Raji (cell line): ENCODE measurements around the gene CELA2A.

Source experiments
- POLR2A ChIP-seq: IDR thresholded peaks from 2 replicates; pipeline ENCODE4 v1.6.1; 2011; ENCODE audit warnings: low read depth, low read length, control low read depth; ENCODE audit not compliant: insufficient read depth

CELA2A gene

GRCh38 chr1:15479654-15480347 is 23.3 kb downstream of the CELA2A start:
- no peak for TF ChIP-seq POLR2A

DNA sequence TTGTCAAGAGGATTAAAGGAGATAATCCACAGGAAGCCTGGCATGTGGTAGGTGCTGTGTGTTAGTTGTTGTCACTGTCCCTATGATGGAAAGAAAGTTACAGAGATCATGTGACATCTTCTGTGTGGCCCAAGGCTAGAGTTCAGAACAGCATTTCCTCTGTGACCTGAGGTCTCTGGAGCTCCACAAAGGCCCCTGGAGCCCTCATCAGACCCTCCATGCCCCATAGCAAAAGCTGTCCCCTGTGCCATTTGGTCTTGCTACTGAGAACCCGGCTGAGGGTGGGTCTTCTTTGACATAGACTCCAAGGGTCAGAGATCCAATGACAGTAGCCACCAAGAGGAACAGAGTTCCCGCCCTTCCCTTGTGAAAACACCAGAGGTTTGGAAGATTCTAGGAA is 27.4 kb downstream of the CELA2A start:
- TF ChIP-seq POLR2A, result no peak

DNA sequence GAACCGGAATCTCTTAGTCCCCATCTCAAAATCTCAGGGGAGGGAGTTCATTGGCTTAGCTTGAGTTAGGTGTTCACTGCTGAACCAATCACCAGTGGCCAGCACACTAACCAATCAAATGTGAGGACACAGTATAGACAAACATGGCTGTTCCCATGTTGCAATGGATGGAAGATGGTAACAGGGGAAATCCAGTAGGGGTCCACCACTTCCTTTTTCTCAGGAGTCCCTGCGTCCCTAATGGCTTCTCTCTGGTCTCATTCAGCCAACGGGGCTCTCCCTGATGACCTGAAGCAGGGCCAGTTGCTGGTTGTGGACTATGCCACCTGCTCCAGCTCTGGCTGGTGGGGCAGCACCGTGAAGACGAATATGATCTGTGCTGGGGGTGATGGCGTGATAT is 29.1 kb downstream of the CELA2A start:
- TF ChIP-seq POLR2A, result no peak

DNA sequence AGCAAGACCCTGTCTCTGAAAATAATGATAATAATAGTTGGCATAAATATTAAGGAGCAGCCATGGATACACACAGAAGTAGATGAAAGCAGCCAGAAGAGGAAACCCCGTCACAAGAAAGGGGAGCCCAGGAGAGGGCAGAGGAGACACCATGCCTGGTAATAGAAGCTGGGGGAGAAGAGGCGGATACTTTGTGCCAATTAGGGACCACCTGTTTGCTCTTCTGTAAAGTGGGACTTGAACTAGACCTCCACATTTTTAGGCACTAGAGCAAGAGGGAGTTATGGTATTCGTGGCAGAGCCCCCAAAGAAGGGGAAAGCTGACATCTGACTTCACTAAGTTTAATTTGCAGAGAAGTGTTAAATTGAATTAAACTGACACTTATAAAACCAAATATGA is 31.8 kb downstream of the CELA2A start:
- no peak for TF ChIP-seq POLR2A

- no peak for TF ChIP-seq POLR2A
Measured at GRCh38 chr1:15489052-15489736, 32.7 kb downstream of the CELA2A start.

GRCh38 chr1:15492596-15492995 is 36.1 kb downstream of the CELA2A start:
- TF ChIP-seq POLR2A, result no peak

GRCh38 chr1:15493869-15494390 is 37.4 kb downstream of the CELA2A start:
- no peak for TF ChIP-seq POLR2A

GRCh38 chr1:15500184-15501178 is 43.9 kb downstream of the CELA2A start:
- TF ChIP-seq POLR2A, result no peak

GRCh38 chr1:15501208-15502032 is 44.9 kb downstream of the CELA2A start:
- TF ChIP-seq POLR2A, result no peak

DNA sequence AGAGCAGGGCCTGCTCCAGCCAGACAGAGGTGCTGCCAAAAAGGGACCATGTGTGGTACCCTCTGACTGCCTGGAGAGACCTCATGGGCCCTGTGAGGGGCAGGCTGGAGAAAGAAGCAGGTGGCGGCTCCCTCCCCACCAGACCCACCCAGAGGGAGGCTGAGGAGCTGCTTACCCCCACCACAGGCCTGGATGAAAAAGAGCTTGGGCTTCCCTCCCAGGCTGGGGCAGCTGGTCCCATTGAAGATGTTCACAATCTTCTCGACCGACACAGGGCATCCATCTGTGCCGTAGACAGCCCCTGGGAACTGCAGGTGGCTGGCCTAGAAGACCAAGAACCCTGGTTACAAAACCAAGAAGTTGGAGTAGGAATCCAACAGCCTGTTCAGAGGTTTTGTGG is 47.9 kb downstream of the CELA2A start:
- no peak for TF ChIP-seq POLR2A

- TF ChIP-seq POLR2A, result no peak
Measured at GRCh38 chr1:15506831-15507230, 50.3 kb downstream of the CELA2A start.

- no peak for TF ChIP-seq POLR2A
Measured at GRCh38 chr1:15507278-15507677, 50.7 kb downstream of the CELA2A start.

DNA sequence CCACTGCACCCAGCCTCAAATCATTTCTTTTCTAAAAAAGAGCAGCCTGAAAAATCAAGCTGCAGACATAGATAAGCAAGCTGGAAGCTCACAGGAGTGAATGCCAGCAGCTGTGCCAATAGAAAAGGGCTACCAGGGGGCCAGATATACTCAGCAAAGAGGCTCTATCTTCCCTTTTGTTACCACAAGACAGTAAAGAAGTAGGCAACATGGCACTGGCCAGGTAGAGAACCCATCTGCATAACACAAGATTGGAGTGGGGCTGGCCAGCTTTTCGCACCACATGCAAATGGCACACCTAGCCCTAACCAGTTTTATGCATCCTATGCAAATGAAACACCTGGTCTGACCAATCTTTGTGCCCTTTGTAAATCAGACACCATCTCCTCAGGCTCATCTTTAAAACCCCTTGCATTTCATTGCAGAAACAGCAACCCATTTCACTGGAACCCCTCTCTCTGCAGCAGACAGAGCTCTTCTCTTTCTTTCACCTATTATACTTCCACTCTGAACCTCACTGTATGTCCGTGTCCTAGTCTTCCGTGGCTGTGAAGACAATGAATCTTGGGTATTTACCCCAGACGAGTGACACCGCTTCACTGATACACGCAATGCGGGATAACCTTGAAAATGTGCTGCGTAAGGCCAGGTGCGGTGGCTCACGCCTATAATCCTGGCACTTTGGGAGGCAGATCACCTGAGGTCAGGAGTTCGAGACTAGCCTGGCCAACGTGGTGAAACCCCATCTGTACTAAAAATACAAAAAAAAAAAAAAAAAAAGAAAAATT is 52.4 kb downstream of the CELA2A start:
- TF ChIP-seq POLR2A, result no peak

DNA sequence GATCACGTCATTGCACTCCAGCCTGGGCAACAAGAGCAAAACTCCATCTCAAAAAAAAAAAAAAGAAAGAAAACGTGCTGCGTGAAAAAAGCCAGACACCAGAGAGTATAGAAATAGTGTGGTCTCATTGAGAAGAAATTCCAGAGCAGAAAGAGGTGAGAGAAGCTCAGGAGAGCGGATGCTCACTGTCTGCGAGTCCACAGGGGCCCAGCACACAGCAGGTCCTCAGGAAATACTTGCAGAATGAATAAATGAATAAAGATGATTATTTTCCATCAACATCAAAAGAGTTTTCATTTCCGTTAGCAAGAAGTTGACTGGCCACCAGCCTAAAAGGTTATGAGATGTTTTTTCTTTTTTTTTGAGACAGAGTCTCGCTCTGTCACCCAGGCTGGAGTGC is 53.1 kb downstream of the CELA2A start:
- TF ChIP-seq POLR2A, result no peak
